DOHH2 (cell line): ENCODE measurements around the gene EID1.

Experiments
- H3F3A ChIP-seq: fragments of 200-600 bp; sonication (generic), shearing (Covaris generic); 2 replicates; pipeline ENCODE4 v1.6.0; 2016; ENCODE audit warnings: antibody characterized with exemption, mild to moderate bottlenecking; ENCODE audit not compliant: control insufficient read depth, insufficient read depth
- H3K27ac ChIP-seq: fragments of 200-600 bp; sonication (generic); 2 replicates; pipeline ENCODE4 v1.5.1; 2014; ENCODE audit warnings: low read depth, mild to moderate bottlenecking, low read length, moderate library complexity
- H3K27me3 ChIP-seq: fragments of 200-600 bp; sonication (generic); 2 replicates; pipeline ENCODE4 v1.6.1; 2014; ENCODE audit warnings: mild to moderate bottlenecking, low read length, mixed read lengths; ENCODE audit not compliant: control insufficient read depth
- H3K36me3 ChIP-seq: fragments of 200-600 bp; sonication (generic); 2 replicates; pipeline ENCODE4 v1.6.1; 2014; ENCODE audit warnings: mild to moderate bottlenecking, low read length, moderate library complexity, mixed read lengths; ENCODE audit not compliant: control insufficient read depth
- H3K4me1 ChIP-seq: fragments of 200-600 bp; sonication (generic); 2 replicates; pipeline ENCODE4 v1.6.1; 2014; ENCODE audit warnings: mild to moderate bottlenecking, low read length, mixed read lengths; ENCODE audit not compliant: control insufficient read depth
- H3K4me2 ChIP-seq: fragments of 200-600 bp; sonication (generic); 2 replicates; pipeline ENCODE4 v1.6.0; 2014; ENCODE audit warnings: mild to moderate bottlenecking, low read length, moderate library complexity
- H3K4me3 ChIP-seq: fragments of 200-600 bp; sonication (generic); 2 replicates; pipeline ENCODE4 v1.5.1; 2014; ENCODE audit warnings: mild to moderate bottlenecking, low read length, mixed read lengths
- H3K79me2 ChIP-seq: fragments of 200-600 bp; sonication (generic); 2 replicates; pipeline ENCODE4 v1.6.1; 2014; ENCODE audit warnings: mild to moderate bottlenecking, low read length, mixed read lengths; ENCODE audit not compliant: control insufficient read depth
- H3K9me2 ChIP-seq: fragments of 200-600 bp; sonication (generic); replicated peaks from 2 replicates; pipeline ENCODE4 v1.6.1; 2014; ENCODE audit warnings: mild to moderate bottlenecking, low read length, mixed read lengths; ENCODE audit not compliant: control insufficient read depth
- H3K9me3 ChIP-seq: fragments of 200-600 bp; sonication (generic); 2 replicates; pipeline ENCODE4 v1.6.1; 2014; ENCODE audit warnings: antibody characterized with exemption, low read length, mixed read lengths; ENCODE audit not compliant: control insufficient read depth, insufficient read depth
- H4K20me1 ChIP-seq: fragments of 200-600 bp; sonication (generic); 2 replicates; pipeline ENCODE4 v1.6.0; 2014; ENCODE audit warnings: low read depth, mild to moderate bottlenecking, antibody characterized with exemption, low read length, moderate library complexity; ENCODE audit not compliant: control insufficient read depth, insufficient read depth
- CTCF ChIP-seq: fragments of 200-600 bp; sonication (generic); IDR thresholded peaks from one replicate; pipeline ENCODE4 v1.5.1; 2014; ENCODE audit warnings: antibody characterized with exemption, mild to moderate bottlenecking, low read depth, low read length; ENCODE audit not compliant: poor library complexity, severe bottlenecking
- EZH2phosphoT487 ChIP-seq: fragments of 200-600 bp; sonication (generic); IDR thresholded peaks from 2 replicates; pipeline ENCODE4 v1.6.1; 2017; ENCODE audit warnings: borderline replicate concordance, mild to moderate bottlenecking, antibody characterized with exemption, low read length, moderate library complexity, mixed read lengths

Gene EID1

GRCh38 chr15:48888191-48888590 lies 10.3 kb downstream of the EID1 start:
- no peak overlapping the region for H3K27ac ChIP-seq
- H3K36me3 ChIP-seq = no peaks in the 10 kb centered on the region
- H3F3A ChIP-seq = no peaks in the 10 kb centered on the region
- no peaks in the 10 kb centered on the region for H3K9me2 ChIP-seq
- H3K27me3 ChIP-seq = peaks cover 3% of the 10 kb centered on the region; the same call in 1 of the 2 replicates
- H3K9me3 ChIP-seq = no peaks in the 10 kb centered on the region
- no peak overlapping the region for H3K4me3 ChIP-seq
- H3K4me1 ChIP-seq = no peaks in the 10 kb centered on the region
- H3K79me2 ChIP-seq = no peaks in the 10 kb centered on the region
- no peak overlapping the region for H3K4me2 ChIP-seq
- TF ChIP-seq EZH2phosphoT487 = no peak
- TF ChIP-seq CTCF = no peak
- H4K20me1 ChIP-seq = no peaks in the 10 kb centered on the region

GRCh38 chr15:48888836-48889235 lies 10.9 kb downstream of the EID1 start:
- no peak overlapping the region for H3K27ac ChIP-seq
- TF ChIP-seq EZH2phosphoT487 = no peak
- TF ChIP-seq CTCF = no peak
- H3K36me3 ChIP-seq = no peaks in the 10 kb centered on the region
- H3K9me3 ChIP-seq = no peaks in the 10 kb centered on the region
- H3K4me3 ChIP-seq = no peak overlapping the region
- no peaks in the 10 kb centered on the region for H3F3A ChIP-seq
- peaks cover 4% of the 10 kb centered on the region for H3K27me3 ChIP-seq
- H4K20me1 ChIP-seq = no peaks in the 10 kb centered on the region
- H3K4me1 ChIP-seq = no peaks in the 10 kb centered on the region
- no peaks in the 10 kb centered on the region for H3K9me2 ChIP-seq
- H3K4me2 ChIP-seq = no peak overlapping the region
- H3K79me2 ChIP-seq = no peaks in the 10 kb centered on the region

GRCh38 chr15:48889925-48890324 lies 12.0 kb downstream of the EID1 start:
- Histone ChIP-seq H3K9me3 (no peaks in the 10 kb centered on the region), H3K4me3 (no peak overlapping the region), H3K4me2 (no peak overlapping the region), H3K9me2 (no peaks in the 10 kb centered on the region), H3F3A (no peaks in the 10 kb centered on the region), H4K20me1 (no peaks in the 10 kb centered on the region), H3K79me2 (no peaks in the 10 kb centered on the region), H3K36me3 (no peaks in the 10 kb centered on the region), H3K27ac (no peak overlapping the region), H3K4me1 (no peaks in the 10 kb centered on the region), H3K27me3 (peaks cover 8% of the 10 kb centered on the region)
- TF ChIP-seq EZH2phosphoT487 = no peak
- no peak for TF ChIP-seq CTCF
